Frontal cortex (tissue), 4 donors: Measurements from ENCODE around the gene CDK4. TPM values are rescaled to one million over a fixed set of nuclear protein-coding genes. Genes with fewer than 3 reads are reported as not detected.
"Not testable (repeated sequence)": the region's sequence is repeated elsewhere in the genome, so short reads cannot be mapped to it uniquely, and the experiment has no call there.

Source experiments
- DNase-seq, 2 donors: peaks; one replicate each; pipeline ENCODE4 v3.0.0; 2012; ENCODE audit warnings: low spot score in 2 of 2
- FAIRE-seq: peaks from 2 replicates; lab custom pipeline; 2012; peaks lifted over from hg19 to GRCh38; lab: Jason Lieb, UNC
- total RNA-seq: library from RNA; depleted of rRNA; stranded (reverse); fragments of >200 nt; gene quantifications from one replicate; pipeline ENCODE4 v1.2.3, GENCODE V29; 2014
- donor health status: control.
- donor health status: control.
- donor health status: control.

CDK4 gene
- total RNA-seq, 1 donor from 2014 or later: 51.4 TPM

- FAIRE-seq: no peak
- DNase-seq: no peak
Measured at GRCh38 chr12:57718641-57719528, 33.2 kb downstream of the CDK4 start.

- DNase-seq (no peak), FAIRE-seq (no peak)
Measured at GRCh38 chr12:57717846-57718640, 34.1 kb downstream of the CDK4 start.

DNA sequence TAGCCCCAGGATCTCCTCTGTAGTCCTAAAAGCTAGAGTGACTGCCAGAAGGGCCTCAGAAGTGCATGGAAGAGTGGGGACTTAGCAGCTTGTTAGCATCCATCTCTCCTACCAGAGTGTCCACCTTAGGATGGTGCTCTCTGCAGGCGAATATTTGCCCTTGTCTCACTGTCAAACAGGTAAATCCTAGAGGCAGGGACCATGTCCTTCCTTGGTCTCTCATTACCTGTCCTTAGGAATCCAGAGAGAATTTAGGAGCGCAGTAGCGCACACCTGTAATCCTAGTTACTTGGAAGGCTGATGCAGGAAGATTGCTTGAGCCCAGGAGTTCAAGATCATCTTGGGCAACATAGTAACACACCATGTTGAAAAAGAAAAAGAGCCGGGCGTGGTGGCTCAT, 35.0 kb downstream of the CDK4 start:
- DNase-seq (no peak), FAIRE-seq (no peak)

DNA sequence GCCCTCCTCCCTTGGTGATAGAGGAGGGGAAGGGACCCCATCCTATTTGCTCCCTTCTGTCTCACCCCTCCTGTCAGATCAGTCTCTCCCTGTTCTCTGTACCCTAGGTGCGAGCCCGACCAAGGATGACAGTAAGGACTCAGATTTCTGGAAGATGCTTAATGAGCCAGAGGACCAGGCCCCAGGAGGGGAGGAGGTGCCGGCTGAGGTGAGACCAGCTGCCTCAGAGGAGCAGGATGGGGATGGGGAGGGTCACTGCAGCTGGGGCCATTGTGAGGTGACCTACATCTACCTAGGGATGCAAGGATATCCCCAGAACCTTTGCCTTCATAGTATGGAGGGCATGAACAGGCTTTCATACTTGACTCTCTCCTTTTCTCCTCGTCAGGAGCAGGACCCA, 35.8 kb downstream of the CDK4 start:
- no peak for FAIRE-seq
- no peak for DNase-seq

GRCh38 chr12:57715786-57716185, 36.3 kb downstream of the CDK4 start:
- FAIRE-seq: no peak
- DNase-seq: no peak

DNA sequence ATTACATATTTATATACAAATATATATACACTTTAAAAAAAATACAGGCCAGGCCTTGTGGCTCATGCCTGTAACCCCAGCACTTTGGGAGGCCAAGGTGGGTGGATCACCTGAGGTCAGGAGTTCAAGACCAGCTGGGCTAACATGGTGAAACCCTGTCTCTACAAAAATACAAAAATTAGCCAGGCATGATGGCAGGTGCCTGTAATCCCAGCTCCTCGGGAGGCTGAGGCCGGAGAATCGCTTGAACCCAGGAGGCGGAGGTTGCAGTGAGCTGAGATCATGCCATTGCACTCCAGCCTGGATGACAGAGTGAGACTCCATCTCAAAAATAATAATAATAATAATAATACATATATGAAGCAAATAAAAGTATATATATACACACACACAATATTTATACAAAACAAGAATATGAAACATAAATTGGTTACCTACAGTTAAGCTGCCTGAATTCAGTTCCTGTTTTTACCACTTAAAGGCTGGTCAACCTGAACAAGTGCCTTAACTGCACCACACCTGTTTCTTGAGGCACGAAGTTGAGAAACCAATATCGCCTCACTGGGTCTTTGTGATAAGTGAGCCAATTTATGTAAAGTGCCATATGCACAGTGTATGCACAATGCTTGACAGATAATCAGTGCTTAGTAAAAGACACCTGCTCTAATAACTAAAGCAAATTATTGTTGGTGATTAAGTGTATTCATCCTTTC, 36.9 kb downstream of the CDK4 start:
- not testable (repeated sequence) for FAIRE-seq

DNA sequence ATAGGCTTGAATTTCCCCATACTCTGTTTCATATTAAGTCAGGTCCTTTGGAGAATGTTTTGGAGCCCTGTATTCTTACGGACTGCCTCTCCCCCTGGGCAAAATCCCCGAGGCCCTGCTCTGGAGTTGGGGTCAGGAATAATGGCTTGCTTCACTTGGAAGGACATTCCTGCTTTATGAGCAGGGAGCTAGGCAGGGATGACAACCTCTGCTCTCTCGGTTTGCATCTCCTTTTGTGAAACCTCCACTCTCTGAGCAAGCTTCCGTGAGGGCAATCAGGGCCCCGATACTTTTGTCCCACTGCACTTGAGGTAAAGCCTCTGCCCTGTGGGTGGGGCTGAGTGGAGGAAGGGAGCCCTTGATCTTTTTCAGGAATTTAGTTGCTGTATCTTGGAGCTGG, 38.9 kb downstream of the CDK4 start:
- DNase-seq (no peak), FAIRE-seq (no peak)

More for the DNA sequence above, 36.9 kb downstream of the CDK4 start:
- not testable (repeated sequence) for DNase-seq

GRCh38 chr12:57712701-57713100, 39.4 kb downstream of the CDK4 start:
- FAIRE-seq: no peak
- DNase-seq: peak in 1 of 2 donors; percentile 27

- FAIRE-seq (no peak), DNase-seq (no peak)
Measured at GRCh38 chr12:57708296-57708695, 43.8 kb downstream of the CDK4 start.

GRCh38 chr12:57707250-57707649, 44.9 kb downstream of the CDK4 start:
- FAIRE-seq: no peak
- DNase-seq: no peak

GRCh38 chr12:57700317-57700716, 51.8 kb downstream of the CDK4 start:
- FAIRE-seq: no peak
- no peak for DNase-seq

GRCh38 chr12:57698414-57698813, 53.7 kb downstream of the CDK4 start:
- FAIRE-seq (no peak), DNase-seq (no peak)

Other genes starting within 250 kb of the CDK4 start
- 4.9 TPM for gene DDIT3, start 231.8 kb downstream of the CDK4 start, total RNA-seq
- 1.2 TPM for gene MBD6, start 229.5 kb downstream of the CDK4 start, total RNA-seq
- 136 TPM for gene DCTN2, start 205.1 kb downstream of the CDK4 start, total RNA-seq
- 42.8 TPM for gene KIF5A, start 202.3 kb downstream of the CDK4 start, total RNA-seq
- 11.0 TPM for gene PIP4K2C, start 161.1 kb downstream of the CDK4 start, total RNA-seq
- 51.4 TPM for gene DTX3, start 147.5 kb downstream of the CDK4 start, total RNA-seq
- 38.3 TPM for gene ARHGEF25, start 140.9 kb downstream of the CDK4 start, total RNA-seq
- 37.5 TPM for gene B4GALNT1, start 119.1 kb downstream of the CDK4 start, total RNA-seq
- gene OS9, start 58.2 kb downstream of the CDK4 start, total RNA-seq: 151 TPM
- 25.7 TPM for gene AGAP2, start 13.6 kb downstream of the CDK4 start, total RNA-seq
- 38.3 TPM for gene TSPAN31, start 7.3 kb downstream of the CDK4 start, total RNA-seq
- 17.5 TPM for gene MARCHF9, start 2.8 kb upstream of the CDK4 start, total RNA-seq
- not detected for gene CYP27B1, start 14.8 kb upstream of the CDK4 start, total RNA-seq
- 1.2 TPM for gene METTL1, start 19.8 kb upstream of the CDK4 start, total RNA-seq
- 1.2 TPM for gene EEF1AKMT3, start 20.3 kb upstream of the CDK4 start, total RNA-seq
- 30.2 TPM for gene TSFM, start 30.5 kb upstream of the CDK4 start, total RNA-seq
- gene AVIL, start 66.4 kb upstream of the CDK4 start, total RNA-seq: 1.6 TPM
- gene CTDSP2, start 94.4 kb upstream of the CDK4 start, total RNA-seq: 14.7 TPM
- 6.1 TPM for gene ATP23, start 189.3 kb upstream of the CDK4 start, total RNA-seq